GM12878 (cell line): Measurements from ENCODE around the gene APOO. TPM values are rescaled to one million over a fixed set of nuclear protein-coding genes. Genes with fewer than 3 reads are reported as not detected.

Source experiments
- ATAC-seq: fragments of 200-7000 bp; cut with Tn5 transposase; 3 replicates; pipeline ENCODE4 v1.9.1; 2020; ENCODE audit warnings: mild to moderate bottlenecking, moderate library complexity
- BruUV-seq: library from RNA; stranded (reverse); fragments of 400-500 nt; replicated peaks from 2 replicates; lab custom pipeline; 2021; lab: Mats Ljungman, UMichigan
- CTCF ChIA-PET: fragments of 300-600 bp; sonication (Branson Sonifier 250); formaldehyde crosslinking; extraction: SDS; loops from one replicate; lab custom pipeline; 2021; ENCODE audit warnings: inconsistent platforms; lab: Yijun Ruan, JAX
- POLR2A ChIA-PET: fragments of 350-600 bp; formaldehyde crosslinking; extraction: SDS; loops from one replicate; lab custom pipeline; 2021; ENCODE audit warnings: inconsistent platforms; lab: Charles Lee
- RAD21 ChIA-PET: fragments of 300-600 bp; sonication (Branson Sonifier 250); formaldehyde crosslinking; loops from one replicate; lab custom pipeline; 2023; ENCODE audit warnings: antibody characterized with exemption; ENCODE audit not compliant: unreplicated experiment; lab: Charles Lee
- SMC1A ChIA-PET: fragments of 300-600 bp; sonication (Branson Sonifier 250); formaldehyde crosslinking; loops from one replicate; lab custom pipeline; 2023; ENCODE audit not compliant: unreplicated experiment, uncharacterized antibody; lab: Charles Lee
- DNase-seq: peaks from one replicate; pipeline ENCODE4 v3.0.0-alpha.2; 2011; ENCODE audit warnings: low read depth, low spot score
- FAIRE-seq: peaks from 3 replicates; lab custom pipeline; 2011; peaks lifted over from hg19 to GRCh38; lab: Jason Lieb, UNC
- H2AFZ ChIP-seq: 2 replicates; pipeline ENCODE4 v1.6.0; 2011; ENCODE audit warnings: low read depth, low read length, control low read depth; ENCODE audit not compliant: control insufficient read depth
- H3K27ac ChIP-seq: 2 replicates; pipeline ENCODE4 v1.5.1; 2011; ENCODE audit warnings: control low read depth; ENCODE audit not compliant: control insufficient read depth, insufficient read depth
- H3K27me3 ChIP-seq, 2 experiments: replicated peaks in 1 of 2; 2 replicates each; pipeline versions ENCODE4 v1.6.0 to v1.6.1; 2011; ENCODE audit warnings: low read length in 1 of 2; ENCODE audit not compliant: control insufficient read depth in 2 of 2, insufficient read depth in 2 of 2
- H3K36me3 ChIP-seq, 2 experiments: 2 replicates each; pipeline ENCODE4 v1.5.1; 2011; ENCODE audit warnings: low read length in 1 of 2; ENCODE audit not compliant: control insufficient read depth in 2 of 2, insufficient read depth in 2 of 2
- H3K4me1 ChIP-seq: 2 replicates; pipeline ENCODE4 v1.6.1; 2011; ENCODE audit warnings: mild to moderate bottlenecking, low read length, moderate library complexity, mixed read lengths; ENCODE audit not compliant: control insufficient read depth, insufficient read depth
- H3K4me2 ChIP-seq: 2 replicates; pipeline ENCODE4 v1.6.0; 2011; ENCODE audit warnings: control low read depth; ENCODE audit not compliant: control insufficient read depth, insufficient read depth
- H3K4me3 ChIP-seq: fragments of 200-600 bp; sonication (generic); 2 replicates; pipeline ENCODE4 v1.5.1; 2016
- H3K79me2 ChIP-seq: 2 replicates; pipeline ENCODE4 v1.6.0; 2011; ENCODE audit warnings: low read length; ENCODE audit not compliant: control insufficient read depth, insufficient read depth
- H3K9ac ChIP-seq: 2 replicates; pipeline ENCODE4 v1.8.0; 2011; ENCODE audit warnings: low read length, control low read depth, mixed read lengths; ENCODE audit not compliant: control insufficient read depth, insufficient read depth
- H3K9me3 ChIP-seq: replicated peaks from 3 replicates; pipeline ENCODE4 v1.5.1; 2011; ENCODE audit warnings: mild to moderate bottlenecking, low read length; ENCODE audit not compliant: control insufficient read depth, insufficient read depth
- H4K20me1 ChIP-seq: 2 replicates; pipeline ENCODE4 v1.6.0; 2011; ENCODE audit not compliant: control insufficient read depth, insufficient read depth
- CBFB ChIP-seq: IDR thresholded peaks from 2 replicates; pipeline ENCODE4 v1.6.1; 2016; ENCODE audit warnings: antibody characterized with exemption, low read depth
- ESRRA ChIP-seq: IDR thresholded peaks from 2 replicates; pipeline ENCODE4 v1.6.1; 2012; ENCODE audit warnings: mild to moderate bottlenecking, low read length, improper control_type of control experiment
- NFYB ChIP-seq: IDR thresholded peaks from 2 replicates; pipeline ENCODE4 v1.6.1; 2011; ENCODE audit warnings: low read depth, mild to moderate bottlenecking, low read length, improper control_type of control experiment, moderate library complexity; ENCODE audit not compliant: insufficient read depth
- RFX5 ChIP-seq: IDR thresholded peaks from 2 replicates; pipeline ENCODE4 v1.6.1; 2011; ENCODE audit warnings: low read depth, low read length, improper control_type of control experiment
- SIX5 ChIP-seq: IDR thresholded peaks from 2 replicates; pipeline ENCODE4 v1.6.1; 2011; ENCODE audit warnings: mild to moderate bottlenecking, low read depth, low read length, moderate library complexity; ENCODE audit not compliant: severe bottlenecking
- SMARCA5 ChIP-seq: fragments of 450-650 bp; IDR thresholded peaks from 2 replicates; pipeline ENCODE4 v1.6.1; 2017; ENCODE audit warnings: mild to moderate bottlenecking
- YY1 ChIP-seq: IDR thresholded peaks from 2 replicates; pipeline ENCODE4 v1.6.1; 2011; ENCODE audit warnings: low read depth, mild to moderate bottlenecking, low read length
- ZZZ3 ChIP-seq: IDR thresholded peaks from 2 replicates; pipeline ENCODE4 v1.6.1; 2011; ENCODE audit warnings: low read depth; ENCODE audit not compliant: control insufficient read depth, insufficient read length
- WGBS: methylation state at CpG from one replicate; pipeline ENCODE4 v1.1.6; 2016; ENCODE audit warnings: low lambda C conversion rate; ENCODE audit not compliant: insufficient replicate concordance, insufficient coverage; ENCODE audit errors: missing lambda C conversion rate; 5-methylcytosine and 5-hydroxymethylcytosine counted together
- in situ Hi-C: fragments of 300-500 bp; cut with MboI; formaldehyde crosslinking; loops from 9 replicates; pipeline ENCODE4 v1.14.3; 2018; ENCODE audit warnings: mixed read lengths
- intact Hi-C: fragments of 100-400 bp; cut with micrococcal nuclease; formaldehyde crosslinking; loops from one replicate; pipeline ENCODE4 v1.14.2; 2022; ENCODE audit not compliant: unreplicated experiment
- polyA plus RNA-seq, 11 experiments: library from polyadenylated mRNA; depleted of rRNA in 4 of 11; unstranded in 6 of 11; stranded (reverse) in 5 of 11; fragments of >200 nt; fragmentation: Nextera tagmentation in 4 of 11; fragmentation: Illumina TruSeq in 1 of 11; extraction: Ambion mirVana in 4 of 11; extraction: Trizol in 1 of 11; gene quantifications; 1 replicate in 1 of 11; 2 replicates in 10 of 11; pipeline versions ENCODE4 v1.2.1 to v1.2.3, GENCODE V29; 2011 to 2016; ENCODE audit warnings: inconsistent platforms in 2 of 11, missing spikeins in 2 of 11, low read depth in 1 of 11
- total RNA-seq, 4 experiments: library from RNA; depleted of rRNA in 3 of 4; stranded (reverse); fragments of >200 nt in 3 of 4; fragmentation: Illumina TruSeq in 1 of 4; extraction: Trizol in 1 of 4; gene quantifications; 2 replicates each; pipeline versions ENCODE4 v1.2.1 to v1.2.3, GENCODE V29; 2013 to 2021
- TF ChIP-seq, protein P1 (sequence below): fragments of 450-650 bp; IDR thresholded peaks from 2 replicates; pipeline ENCODE4 v1.6.1; 2016; ENCODE audit warnings: mild to moderate bottlenecking
- TF ChIP-seq, protein P2 (sequence below): fragments of 450-650 bp; formaldehyde crosslinking; IDR thresholded peaks from 2 replicates; pipeline ENCODE4 v1.4.0; 2022; ENCODE audit warnings: mild to moderate bottlenecking, moderate library complexity
- TF ChIP-seq, protein P3 (sequence below), 3 experiments: IDR thresholded peaks in 2 of 3; conservative IDR thresholded peaks in 1 of 3; 2 replicates each; pipeline ENCODE4 v1.5.1; 2011; ENCODE audit warnings: low read depth in 3 of 3, low read length in 3 of 3, mild to moderate bottlenecking in 3 of 3, control low read depth in 2 of 3, moderate library complexity in 2 of 3, inconsistent platforms in 1 of 3, mixed read lengths in 1 of 3; ENCODE audit not compliant: control insufficient read depth in 2 of 3, insufficient read depth in 1 of 3; ENCODE audit errors: extremely low read depth in 1 of 3

Gene APOO
- total and polyA plus RNA-seq, 10 of the 15 experiments (the other 5 are each of a cell fraction or from before 2014, with no cell fraction given) = 20.7 to 68.7 (median 35.5) TPM

DNA sequence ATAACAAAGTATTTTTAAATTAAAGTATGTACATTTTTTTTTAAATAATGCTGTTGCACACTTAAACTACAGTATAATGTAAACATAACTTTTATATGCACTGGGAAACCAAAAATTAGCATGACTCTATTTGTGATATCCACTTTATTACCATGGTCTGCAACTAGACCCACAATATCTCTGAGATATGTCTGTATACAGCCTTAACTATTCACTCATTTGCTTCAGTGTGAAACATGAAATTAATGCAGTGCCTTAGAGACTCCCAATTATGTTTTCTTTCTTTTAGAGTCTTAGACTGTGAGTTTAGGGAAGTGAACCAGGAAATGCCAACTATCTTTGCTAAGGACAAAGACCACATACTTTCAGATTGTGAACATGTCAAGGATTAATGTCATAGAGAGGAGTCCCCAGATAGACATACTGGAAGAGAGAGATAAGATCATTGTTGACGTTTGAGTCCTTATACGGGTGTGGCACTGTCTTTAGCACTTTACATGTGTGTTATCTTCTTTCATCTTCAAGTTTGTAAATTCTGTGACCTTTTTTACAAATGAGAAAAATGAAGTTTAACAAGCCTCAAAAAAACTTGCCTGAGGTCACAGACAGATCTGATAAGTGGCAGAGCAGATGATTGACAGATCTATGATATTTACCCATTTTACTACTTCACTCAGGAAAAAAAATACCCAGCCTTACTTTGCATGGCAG is 23.3 kb upstream of the APOO start:
- Histone ChIP-seq H3K27me3 (no peaks in the 10 kb centered on the region), H3K27ac (no peak overlapping the region), H3K9me3 (no peaks in the 10 kb centered on the region), H3K79me2 (no peaks in the 10 kb centered on the region), H3K4me1 (no peaks in the 10 kb centered on the region), H3K9ac (no peak overlapping the region), H3K36me3 (no peaks in the 10 kb centered on the region), H2AFZ (no peak overlapping the region; the same call in 1 of the 2 replicates), H3K4me2 (no peak overlapping the region), H4K20me1 (no peaks in the 10 kb centered on the region), H3K4me3 (no peak overlapping the region)
- BruUV-seq = no TSS peak
- ATAC-seq (peak; percentile 62), FAIRE-seq (peak; percentile 18), DNase-seq (no peak)
- POLR2A ChIA-PET = no interaction called here
- intact Hi-C loops = no loop called here
- RAD21 ChIA-PET = no interaction called here
- 35% methylated on average over 2 of the region's 2 CpGs for WGBS
- in situ Hi-C loops = no loop called here
- TF ChIP-seq, protein P1, sequence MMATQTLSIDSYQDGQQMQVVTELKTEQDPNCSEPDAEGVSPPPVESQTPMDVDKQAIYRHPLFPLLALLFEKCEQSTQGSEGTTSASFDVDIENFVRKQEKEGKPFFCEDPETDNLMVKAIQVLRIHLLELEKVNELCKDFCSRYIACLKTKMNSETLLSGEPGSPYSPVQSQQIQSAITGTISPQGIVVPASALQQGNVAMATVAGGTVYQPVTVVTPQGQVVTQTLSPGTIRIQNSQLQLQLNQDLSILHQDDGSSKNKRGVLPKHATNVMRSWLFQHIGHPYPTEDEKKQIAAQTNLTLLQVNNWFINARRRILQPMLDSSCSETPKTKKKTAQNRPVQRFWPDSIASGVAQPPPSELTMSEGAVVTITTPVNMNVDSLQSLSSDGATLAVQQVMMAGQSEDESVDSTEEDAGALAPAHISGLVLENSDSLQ = peak; percentile 51
- no peak for TF ChIP-seq SMARCA5
- SMC1A ChIA-PET = no interaction called here
- CTCF ChIA-PET = no interaction called here

DNA sequence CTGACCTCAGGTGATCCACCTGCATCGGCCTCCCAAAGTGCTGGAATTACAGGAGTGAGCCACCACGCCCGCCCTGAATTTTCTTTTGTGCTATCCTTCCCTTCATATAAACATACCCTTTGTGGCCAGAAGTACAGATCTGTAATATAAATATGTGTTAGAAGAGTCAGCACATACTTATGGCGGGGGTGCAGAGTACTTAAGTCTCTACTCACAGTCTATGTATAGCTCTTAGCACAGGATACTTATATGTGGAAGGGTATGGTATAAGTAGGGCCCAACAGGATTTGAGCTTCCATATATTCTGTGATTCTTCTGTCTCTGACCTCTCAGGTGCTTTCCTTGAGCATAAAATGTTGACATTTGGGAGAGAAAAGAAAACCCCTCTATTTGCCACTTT is 18.3 kb upstream of the APOO start:
- Histone ChIP-seq H3K4me2 (no peak overlapping the region), H3K27me3 (no peaks in the 10 kb centered on the region), H2AFZ (no peak overlapping the region), H3K36me3 (no peaks in the 10 kb centered on the region), H3K4me3 (no peak overlapping the region), H3K4me1 (no peaks in the 10 kb centered on the region), H3K27ac (no peak overlapping the region), H3K9ac (no peak overlapping the region), H3K9me3 (no peaks in the 10 kb centered on the region), H4K20me1 (no peaks in the 10 kb centered on the region), H3K79me2 (no peaks in the 10 kb centered on the region)
- no TSS peak for BruUV-seq
- CTCF ChIA-PET = no interaction called here
- RAD21 ChIA-PET = no interaction called here
- SMC1A ChIA-PET = no interaction called here
- in situ Hi-C loops (no loop called here), intact Hi-C loops (no loop called here)
- POLR2A ChIA-PET = no interaction called here
- no peak for ATAC-seq
- FAIRE-seq = no peak
- no peak for DNase-seq
- 42% methylated on average over 4 of the region's 4 CpGs for WGBS
- TF ChIP-seq CBFB = no peak
- TF ChIP-seq ZZZ3 = no peak
- no peak for TF ChIP-seq YY1
- no peak for TF ChIP-seq NFYB
- TF ChIP-seq, protein P2, sequence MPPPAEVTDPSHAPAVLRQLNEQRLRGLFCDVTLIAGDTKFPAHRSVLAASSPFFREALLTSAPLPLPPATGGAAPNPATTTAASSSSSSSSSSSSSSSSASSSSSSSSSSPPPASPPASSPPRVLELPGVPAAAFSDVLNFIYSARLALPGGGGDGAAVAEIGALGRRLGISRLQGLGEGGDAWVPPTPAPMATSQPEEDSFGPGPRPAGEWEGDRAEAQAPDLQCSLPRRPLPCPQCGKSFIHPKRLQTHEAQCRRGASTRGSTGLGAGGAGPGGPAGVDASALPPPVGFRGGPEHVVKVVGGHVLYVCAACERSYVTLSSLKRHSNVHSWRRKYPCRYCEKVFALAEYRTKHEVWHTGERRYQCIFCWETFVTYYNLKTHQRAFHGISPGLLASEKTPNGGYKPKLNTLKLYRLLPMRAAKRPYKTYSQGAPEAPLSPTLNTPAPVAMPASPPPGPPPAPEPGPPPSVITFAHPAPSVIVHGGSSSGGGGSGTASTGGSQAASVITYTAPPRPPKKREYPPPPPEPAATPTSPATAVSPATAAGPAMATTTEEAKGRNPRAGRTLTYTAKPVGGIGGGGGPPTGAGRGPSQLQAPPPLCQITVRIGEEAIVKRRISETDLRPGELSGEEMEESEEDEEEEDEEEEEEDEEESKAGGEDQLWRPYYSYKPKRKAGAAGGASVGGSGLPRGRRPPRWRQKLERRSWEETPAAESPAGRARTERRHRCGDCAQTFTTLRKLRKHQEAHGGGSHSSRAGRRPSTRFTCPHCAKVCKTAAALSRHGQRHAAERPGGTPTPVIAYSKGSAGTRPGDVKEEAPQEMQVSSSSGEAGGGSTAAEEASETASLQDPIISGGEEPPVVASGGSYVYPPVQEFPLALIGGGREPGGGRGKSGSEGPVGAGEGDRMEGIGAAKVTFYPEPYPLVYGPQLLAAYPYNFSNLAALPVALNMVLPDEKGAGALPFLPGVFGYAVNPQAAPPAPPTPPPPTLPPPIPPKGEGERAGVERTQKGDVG (CRISPR knock-in tag) = no peak
- TF ChIP-seq, protein P3, sequence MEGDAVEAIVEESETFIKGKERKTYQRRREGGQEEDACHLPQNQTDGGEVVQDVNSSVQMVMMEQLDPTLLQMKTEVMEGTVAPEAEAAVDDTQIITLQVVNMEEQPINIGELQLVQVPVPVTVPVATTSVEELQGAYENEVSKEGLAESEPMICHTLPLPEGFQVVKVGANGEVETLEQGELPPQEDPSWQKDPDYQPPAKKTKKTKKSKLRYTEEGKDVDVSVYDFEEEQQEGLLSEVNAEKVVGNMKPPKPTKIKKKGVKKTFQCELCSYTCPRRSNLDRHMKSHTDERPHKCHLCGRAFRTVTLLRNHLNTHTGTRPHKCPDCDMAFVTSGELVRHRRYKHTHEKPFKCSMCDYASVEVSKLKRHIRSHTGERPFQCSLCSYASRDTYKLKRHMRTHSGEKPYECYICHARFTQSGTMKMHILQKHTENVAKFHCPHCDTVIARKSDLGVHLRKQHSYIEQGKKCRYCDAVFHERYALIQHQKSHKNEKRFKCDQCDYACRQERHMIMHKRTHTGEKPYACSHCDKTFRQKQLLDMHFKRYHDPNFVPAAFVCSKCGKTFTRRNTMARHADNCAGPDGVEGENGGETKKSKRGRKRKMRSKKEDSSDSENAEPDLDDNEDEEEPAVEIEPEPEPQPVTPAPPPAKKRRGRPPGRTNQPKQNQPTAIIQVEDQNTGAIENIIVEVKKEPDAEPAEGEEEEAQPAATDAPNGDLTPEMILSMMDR (IDR thresholded peaks at IDR 0.05 in 2 of 3, conservative IDR thresholded peaks at IDR 0.05 in 1 of 3; ENCODE audit: control insufficient read depth in 2 of 3, extremely low read depth in 1 of 3, insufficient read depth in 1 of 3, low read depth in 3 of 3, low read length in 3 of 3) = no peak
- no peak for TF ChIP-seq RFX5
- TF ChIP-seq SIX5 = no peak
- TF ChIP-seq ESRRA = no peak
